GM21529 (cell line): ENCODE results near the gene COL13A1.

Experiments
- ATAC-seq: cut with Tn5 transposase; IDR thresholded peaks from one replicate; pipeline ENCODE4 v1.9.1; 2021; ENCODE audit not compliant: unreplicated experiment

The COL13A1 gene

DNA sequence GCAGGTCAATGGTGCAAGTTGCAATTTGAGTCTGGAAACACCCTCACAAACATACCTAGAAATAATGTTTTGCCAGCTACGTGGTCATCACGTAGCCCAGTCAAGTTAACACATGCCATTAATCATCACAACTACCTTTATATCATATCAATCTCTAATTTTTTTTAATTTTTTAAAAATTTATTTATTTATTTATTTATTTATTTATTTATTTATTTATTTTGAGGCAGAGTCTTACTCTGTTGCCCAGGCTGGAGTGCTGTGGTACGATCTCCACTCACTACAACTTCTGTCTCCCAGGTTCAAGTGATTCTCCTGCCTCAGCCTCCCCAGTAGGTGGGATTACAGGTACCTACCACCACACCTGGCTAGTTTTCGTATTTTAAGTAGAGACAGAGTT, 198.6 kb downstream of the COL13A1 start:
- no peak for ATAC-seq

DNA sequence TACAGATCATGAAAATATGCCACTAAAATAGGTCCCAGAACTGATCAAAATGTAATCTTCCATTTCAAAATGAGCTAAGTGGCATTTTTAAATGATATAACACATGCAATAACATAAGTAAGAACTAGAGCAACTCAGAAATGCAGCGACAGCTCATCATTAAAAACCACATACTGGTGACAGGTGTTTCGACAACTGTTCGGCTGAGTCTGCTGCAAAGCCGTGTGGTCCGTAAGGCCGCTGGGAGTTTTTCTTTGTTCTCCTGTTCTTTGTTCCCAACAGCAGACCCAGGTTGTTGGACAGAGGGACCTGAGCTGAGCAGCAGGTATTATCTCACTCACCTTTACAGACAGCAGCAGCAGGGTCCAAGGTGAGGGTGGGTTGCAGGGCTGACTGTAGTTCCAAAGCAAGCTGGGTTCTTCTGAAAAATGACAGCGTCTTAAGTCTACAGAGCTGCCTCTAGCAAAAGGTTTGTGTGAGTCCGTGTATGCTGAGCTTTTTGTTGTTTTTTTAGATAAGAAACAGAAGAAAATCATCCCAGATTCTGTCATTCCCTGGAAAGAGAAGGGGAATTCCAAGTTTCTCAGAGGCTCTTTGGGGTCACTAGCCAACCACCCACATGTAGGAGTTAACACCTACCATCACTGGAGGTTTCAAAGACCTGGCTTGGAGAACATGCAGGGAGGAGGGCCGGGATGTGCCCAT, 205.6 kb downstream of the COL13A1 start:
- no peak for ATAC-seq
